B cell (primary cell): ENCODE data around the gene CTDP1. TPM values are rescaled to one million over a fixed set of nuclear protein-coding genes. Genes with fewer than 3 reads are reported as not detected.

Source experiments
- ATAC-seq: fragments of 200-7000 bp; cut with Tn5 transposase; one replicate; pipeline ENCODE4 v1.10.0; 2021; ENCODE audit warnings: low read depth, mild to moderate bottlenecking, moderate number of reproducible peaks, moderate library complexity
- CTCF ChIA-PET: fragments of 350-600 bp; sonication (Branson Sonifier 250); formaldehyde crosslinking; loops from one replicate; lab custom pipeline; 2021; ENCODE audit warnings: antibody characterized with exemption, inconsistent platforms; lab: Charles Lee
- POLR2A ChIA-PET: fragments of 350-600 bp; sonication (Branson Sonifier 250); formaldehyde crosslinking; loops from one replicate; lab custom pipeline; 2021; ENCODE audit warnings: antibody characterized with exemption; lab: Charles Lee
- DNase-seq: peaks from one replicate; pipeline ENCODE4 v3.0.0; 2013
- H2AFZ ChIP-seq: 2 replicates; pipeline ENCODE4 v1.6.1; 2012; ENCODE audit warnings: mild to moderate bottlenecking, low read depth, low read length; ENCODE audit not compliant: insufficient read depth, poor library complexity, severe bottlenecking
- H3K27ac ChIP-seq, 2 donors: 1 replicate in 1 of 2; 2 replicates in 1 of 2; pipeline ENCODE4 v1.5.1; 2012 to 2013; ENCODE audit warnings: low read length in 2 of 2, mild to moderate bottlenecking in 2 of 2, moderate library complexity in 1 of 2
- H3K27me3 ChIP-seq, 4 experiments: fragments of 200-600 bp in 1 of 4; sonication (generic) in 1 of 4; replicated peaks in 1 of 4; 1 replicate in 2 of 4; 2 replicates in 2 of 4; pipeline versions ENCODE4 v1.6.1 to v1.7.0; 2013 to 2016; ENCODE audit warnings: low read length in 3 of 4, mild to moderate bottlenecking in 2 of 4, mixed read lengths in 1 of 4, moderate library complexity in 1 of 4; ENCODE audit not compliant: insufficient read depth in 4 of 4, control insufficient read depth in 3 of 4; ENCODE audit errors: control extremely low read depth in 1 of 4
- H3K36me3 ChIP-seq, 2 experiments: replicated peaks in 1 of 2; 1 replicate in 1 of 2; 2 replicates in 1 of 2; pipeline versions ENCODE4 v1.6.1 to v1.7.1; 2013; ENCODE audit warnings: low read length in 1 of 2; ENCODE audit not compliant: insufficient read depth in 2 of 2, control insufficient read depth in 1 of 2; ENCODE audit errors: control extremely low read depth in 1 of 2, extremely low read depth in 1 of 2
- H3K4me1 ChIP-seq, 2 donors: fragments of 200-600 bp in 1 of 2; sonication (generic) in 1 of 2; 1 replicate in 1 of 2; 2 replicates in 1 of 2; pipeline versions ENCODE4 v1.5.1 to v1.6.1; 2013 to 2017; ENCODE audit warnings: low read length in 2 of 2; ENCODE audit not compliant: control insufficient read depth in 2 of 2, insufficient read depth in 2 of 2
- H3K4me2 ChIP-seq: replicated peaks from 2 replicates; pipeline ENCODE3; 2012; ENCODE audit warnings: mild to moderate bottlenecking, low read depth, low read length; ENCODE audit not compliant: poor library complexity, severe bottlenecking
- H3K4me3 ChIP-seq, 5 experiments: fragments of 200-600 bp in 1 of 5; sonication (generic) in 1 of 5; 1 replicate in 3 of 5; 2 replicates in 2 of 5; pipeline versions ENCODE4 v1.5.1 to v1.7.0; 2011 to 2016; ENCODE audit warnings: low read length in 4 of 5, mild to moderate bottlenecking in 4 of 5, low read depth in 2 of 5, control low read depth in 1 of 5, moderate library complexity in 1 of 5; ENCODE audit not compliant: insufficient read depth in 1 of 5; ENCODE audit errors: control extremely low read depth in 1 of 5, extremely low read depth in 1 of 5
- H3K79me2 ChIP-seq: fragments of 200-600 bp; sonication (generic); one replicate; pipeline ENCODE4 v1.6.0; 2016; ENCODE audit warnings: low read length; ENCODE audit not compliant: control insufficient read depth, insufficient read depth
- H3K9ac ChIP-seq: fragments of 200-600 bp; sonication (generic); 2 replicates; pipeline ENCODE4 v1.6.1; 2017; ENCODE audit warnings: mild to moderate bottlenecking, low read length, moderate library complexity
- H3K9me3 ChIP-seq, 3 donors: one replicate each; pipeline versions ENCODE4 v1.6.1 to v1.7.1; 2013; ENCODE audit warnings: low read length in 2 of 3; ENCODE audit not compliant: control insufficient read depth in 2 of 3, insufficient read depth in 1 of 3; ENCODE audit errors: control extremely low read depth in 1 of 3
- H4K20me1 ChIP-seq: 2 replicates; pipeline ENCODE4 v1.6.0; 2012; ENCODE audit warnings: mild to moderate bottlenecking, low read length; ENCODE audit not compliant: insufficient read depth, control insufficient read depth, poor library complexity, severe bottlenecking
- H3K27ac Mint-ChIP-seq: one replicate; pipeline ENCODE4 v1.8.0; 2021; ENCODE audit warnings: mixed read lengths
- H3K27me3 Mint-ChIP-seq: one replicate; pipeline ENCODE4 v1.8.0; 2021; ENCODE audit warnings: mixed read lengths
- H3K4me1 Mint-ChIP-seq: one replicate; pipeline ENCODE4 v1.8.0; 2021; ENCODE audit warnings: mixed read lengths
- H3K4me3 Mint-ChIP-seq: one replicate; pipeline ENCODE4 v1.8.0; 2021; ENCODE audit warnings: mixed read lengths
- H3K9me3 Mint-ChIP-seq: one replicate; pipeline ENCODE4 v1.8.0; 2022; ENCODE audit warnings: mixed read lengths; ENCODE audit not compliant: insufficient read depth
- EZH2 ChIP-seq: IDR thresholded peaks from 2 replicates; pipeline ENCODE4 v1.6.1; 2012; ENCODE audit warnings: borderline replicate concordance, low read depth, mild to moderate bottlenecking, moderate library complexity, low read length; ENCODE audit not compliant: insufficient read depth, poor library complexity, severe bottlenecking
- WGBS: methylation state at CpG from one replicate; pipeline ENCODE4 v1.1.5; 2013; ENCODE audit warnings: missing lambda C conversion rate; ENCODE audit not compliant: insufficient coverage; 5-methylcytosine and 5-hydroxymethylcytosine counted together
- intact Hi-C: fragments of 100-400 bp; cut with micrococcal nuclease; formaldehyde crosslinking; loops from one replicate; pipeline ENCODE4 v1.10.0; 2022
- polyA plus RNA-seq: library from polyadenylated mRNA; depleted of rRNA; stranded (reverse); fragments of >200 nt; gene quantifications from 2 replicates; pipeline ENCODE4 v1.2.3, GENCODE V29; 2012
- total RNA-seq, 2 donors: library from RNA; stranded (reverse); fragments of 120-200 nt in 1 of 2; gene quantifications; 1 replicate in 1 of 2; 2 replicates in 1 of 2; pipeline versions ENCODE4 v1.2.3 to v1.2.4, GENCODE V29; 2013 to 2022
- TF ChIP-seq, protein P1 (sequence below): fragments of 200-600 bp; IDR thresholded peaks from one replicate; pipeline ENCODE4 v1.8.0; 2022; ENCODE audit warnings: antibody characterized with exemption, mild to moderate bottlenecking

CTDP1 gene
- total and polyA plus RNA-seq, 2 donors (not counting 1 experiment from before 2014, with no cell fraction given), result 14.3 to 33.3 TPM

DNA sequence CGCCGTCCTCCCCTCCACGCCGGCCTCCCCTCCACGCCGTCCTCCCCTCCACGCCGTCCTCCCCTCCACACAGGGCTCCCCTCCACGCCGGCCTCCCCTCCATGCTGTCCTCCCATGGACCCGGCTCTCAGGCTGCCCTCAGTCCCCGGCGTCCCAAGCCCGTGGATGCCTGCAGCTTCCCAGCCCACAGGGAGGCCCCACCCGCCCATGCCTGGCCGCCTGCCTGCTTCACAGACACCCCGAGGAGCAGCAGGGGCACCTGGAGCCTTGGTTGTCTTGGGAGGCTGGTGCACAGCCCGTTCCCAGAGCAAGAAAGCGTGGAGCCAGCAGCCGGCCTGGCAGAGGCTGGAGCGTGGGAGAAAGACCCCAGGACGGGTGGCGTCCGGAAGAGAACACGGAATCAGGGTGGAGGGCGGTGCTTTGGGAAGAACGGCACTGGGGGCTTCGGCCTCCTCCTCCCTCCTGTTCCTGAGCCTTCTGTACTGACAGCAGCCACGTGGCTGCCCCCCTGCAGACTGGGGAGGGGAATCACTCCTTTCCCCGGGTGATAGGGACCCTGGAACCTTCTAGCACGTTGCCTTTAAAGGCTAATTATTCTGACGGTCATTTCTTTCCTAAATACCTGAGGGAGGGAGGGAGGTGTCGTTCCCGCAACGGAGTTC lies 92.0 kb downstream of the CTDP1 start:
- peaks cover 0 to 7% (median 0%) of the 10 kb centered on the region in 4 experiments for H3K27me3 ChIP-seq
- H3K79me2 ChIP-seq, result no peaks in the 10 kb centered on the region
- Mint-ChIP-seq H3K4me3 (no peak overlapping the region), H3K27me3 (peaks cover 9% of the 10 kb centered on the region), H3K27ac (no peak overlapping the region), H3K9me3 (peaks cover 2% of the 10 kb centered on the region), H3K4me1 (no peaks in the 10 kb centered on the region)
- DNase-seq (no peak), ATAC-seq (no peak)
- 91% methylated on average over 24 of the region's 35 CpGs for WGBS
- H3K4me1 ChIP-seq, result no peaks in the 10 kb centered on the region
- H3K4me3 ChIP-seq, result no peak overlapping the region
- H2AFZ ChIP-seq, result no peak overlapping the region
- ChIA-PET POLR2A (no interaction called here), CTCF (no interaction called here)
- no peak overlapping the region for H3K4me2 ChIP-seq
- H4K20me1 ChIP-seq, result no peaks in the 10 kb centered on the region
- no peak overlapping the region for H3K9ac ChIP-seq
- H3K36me3 ChIP-seq, result no peaks in the 10 kb centered on the region
- H3K9me3 ChIP-seq, result peaks cover 0 to 32% (median 10%) of the 10 kb centered on the region in 3 donors
- H3K27ac ChIP-seq, result no peak overlapping the region
- TF ChIP-seq, protein P1, sequence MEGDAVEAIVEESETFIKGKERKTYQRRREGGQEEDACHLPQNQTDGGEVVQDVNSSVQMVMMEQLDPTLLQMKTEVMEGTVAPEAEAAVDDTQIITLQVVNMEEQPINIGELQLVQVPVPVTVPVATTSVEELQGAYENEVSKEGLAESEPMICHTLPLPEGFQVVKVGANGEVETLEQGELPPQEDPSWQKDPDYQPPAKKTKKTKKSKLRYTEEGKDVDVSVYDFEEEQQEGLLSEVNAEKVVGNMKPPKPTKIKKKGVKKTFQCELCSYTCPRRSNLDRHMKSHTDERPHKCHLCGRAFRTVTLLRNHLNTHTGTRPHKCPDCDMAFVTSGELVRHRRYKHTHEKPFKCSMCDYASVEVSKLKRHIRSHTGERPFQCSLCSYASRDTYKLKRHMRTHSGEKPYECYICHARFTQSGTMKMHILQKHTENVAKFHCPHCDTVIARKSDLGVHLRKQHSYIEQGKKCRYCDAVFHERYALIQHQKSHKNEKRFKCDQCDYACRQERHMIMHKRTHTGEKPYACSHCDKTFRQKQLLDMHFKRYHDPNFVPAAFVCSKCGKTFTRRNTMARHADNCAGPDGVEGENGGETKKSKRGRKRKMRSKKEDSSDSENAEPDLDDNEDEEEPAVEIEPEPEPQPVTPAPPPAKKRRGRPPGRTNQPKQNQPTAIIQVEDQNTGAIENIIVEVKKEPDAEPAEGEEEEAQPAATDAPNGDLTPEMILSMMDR, result no peak
- no peak for TF ChIP-seq EZH2
- intact Hi-C loops, result no loop called here

DNA sequence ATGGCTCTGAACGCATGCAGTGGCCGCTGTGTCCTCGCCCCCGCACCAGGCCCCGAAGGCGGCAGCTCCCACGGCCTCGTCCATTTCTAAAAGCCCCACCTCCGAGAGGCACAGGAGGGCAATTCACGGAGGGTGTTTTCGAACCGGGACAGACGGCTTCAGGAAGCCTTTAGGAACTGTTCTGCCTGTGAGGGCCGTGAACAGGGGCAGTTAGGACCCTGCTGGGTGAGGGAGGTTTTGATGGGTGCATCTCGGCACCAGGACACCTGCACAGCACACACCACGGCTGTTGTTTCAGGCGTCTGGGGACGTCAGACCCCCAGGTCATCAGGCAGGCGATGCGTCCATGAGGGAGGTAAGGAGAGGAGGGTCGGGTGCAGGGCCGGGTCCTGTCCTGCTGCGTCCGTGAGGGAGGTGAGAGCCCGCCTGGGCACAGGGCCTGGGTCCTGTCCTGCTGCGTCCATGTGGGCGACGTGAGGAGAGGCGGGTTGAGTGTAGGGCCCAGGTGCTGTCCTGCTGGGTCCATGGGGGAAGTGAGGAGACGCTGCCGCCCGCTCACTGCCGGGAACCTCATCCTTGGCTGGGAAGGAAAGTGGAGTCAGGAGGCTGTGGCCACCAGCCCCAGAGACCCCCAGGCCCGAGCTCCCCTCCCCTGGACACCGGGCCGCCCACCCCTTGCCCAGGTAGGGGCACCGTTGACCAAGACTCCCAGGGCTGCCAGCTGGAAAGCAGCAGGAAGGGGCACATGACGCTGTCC lies 92.7 kb downstream of the CTDP1 start:
- H3K4me2 ChIP-seq, result no peak overlapping the region
- H3K4me3 Mint-ChIP-seq, result no peak overlapping the region
- H3K27ac Mint-ChIP-seq, result no peak overlapping the region
- no peak overlapping the region for H3K27ac ChIP-seq
- peaks cover 0 to 7% (median 0%) of the 10 kb centered on the region in 4 experiments for H3K27me3 ChIP-seq
- no peak for TF ChIP-seq EZH2
- TF ChIP-seq, protein P1, result no peak
- no peaks in the 10 kb centered on the region for H3K36me3 ChIP-seq
- H3K9me3 Mint-ChIP-seq, result peaks cover 5% of the 10 kb centered on the region
- H3K27me3 Mint-ChIP-seq, result peaks cover 16% of the 10 kb centered on the region
- ATAC-seq, result no peak
- CTCF ChIA-PET, result no interaction called here
- WGBS, result 87% methylated on average over 32 of the region's 38 CpGs
- no peaks in the 10 kb centered on the region for H3K79me2 ChIP-seq
- H4K20me1 ChIP-seq, result no peaks in the 10 kb centered on the region
- no peak overlapping the region for H2AFZ ChIP-seq
- no peak overlapping the region for H3K9ac ChIP-seq
- POLR2A ChIA-PET, result no interaction called here
- peaks cover 0 to 32% (median 10%) of the 10 kb centered on the region in 3 donors for H3K9me3 ChIP-seq
- H3K4me3 ChIP-seq, result no peak overlapping the region
- DNase-seq, result no peak
- intact Hi-C loops, result no loop called here
- no peaks in the 10 kb centered on the region for H3K4me1 Mint-ChIP-seq
- no peaks in the 10 kb centered on the region for H3K4me1 ChIP-seq
